H9 (cell line): Measurements from ENCODE around the gene UQCRC2. TPM values are rescaled to one million over a fixed set of nuclear protein-coding genes. Genes with fewer than 3 reads are reported as not detected.
A peak's percentile ranks its signal among the peaks of the same experiment; 100 is the strongest.

ENCODE experiments used
- DNase-seq: peaks from one replicate; pipeline ENCODE4 v3.0.0-alpha.2; 2017
- H2AFZ ChIP-seq: one replicate; pipeline ENCODE4 v1.6.1; 2013; ENCODE audit warnings: mild to moderate bottlenecking, low read length, control low read depth, moderate library complexity
- H2AK5ac ChIP-seq: 2 replicates; pipeline ENCODE4 v1.6.1; 2013; ENCODE audit warnings: low read length, control low read depth, mixed read lengths; ENCODE audit not compliant: insufficient read length
- H2BK120ac ChIP-seq: one replicate; pipeline ENCODE4 v1.6.1; 2013; ENCODE audit warnings: low read depth, mild to moderate bottlenecking, low read length, control low read depth, inconsistent platforms; ENCODE audit not compliant: poor library complexity, severe bottlenecking
- H2BK12ac ChIP-seq: 2 replicates; pipeline ENCODE4 v1.6.1; 2013; ENCODE audit warnings: low read length, control low read depth, mixed read lengths, low read depth; ENCODE audit not compliant: insufficient read length
- H2BK15ac ChIP-seq: 2 replicates; pipeline ENCODE4 v1.6.1; 2013; ENCODE audit warnings: low read depth, low read length, control low read depth
- H2BK20ac ChIP-seq: one replicate; pipeline ENCODE4 v1.6.1; 2013; ENCODE audit warnings: low read depth, mild to moderate bottlenecking, low read length, control low read depth, inconsistent platforms; ENCODE audit not compliant: poor library complexity, severe bottlenecking
- H2BK5ac ChIP-seq: 2 replicates; pipeline ENCODE4 v1.6.1; 2013; ENCODE audit warnings: low read length, control low read depth, mixed read lengths; ENCODE audit not compliant: insufficient read length
- H3K14ac ChIP-seq: 2 replicates; pipeline ENCODE4 v1.6.1; 2013; ENCODE audit warnings: low read length, control low read depth; ENCODE audit not compliant: insufficient read depth
- H3K18ac ChIP-seq: 2 replicates; pipeline ENCODE4 v1.6.1; 2013; ENCODE audit warnings: low read depth, mild to moderate bottlenecking, mixed read lengths, low read length, control low read depth; ENCODE audit not compliant: insufficient read length
- H3K23ac ChIP-seq: 2 replicates; pipeline ENCODE4 v1.6.1; 2013; ENCODE audit warnings: low read length, control low read depth, mixed read lengths, low read depth; ENCODE audit not compliant: insufficient read length
- H3K23me2 ChIP-seq: 2 replicates; pipeline ENCODE4 v1.6.1; 2013; ENCODE audit warnings: low read depth, mild to moderate bottlenecking, mixed read lengths, low read length, control low read depth; ENCODE audit not compliant: insufficient read length, poor library complexity, severe bottlenecking
- H3K27ac ChIP-seq: 2 replicates; pipeline ENCODE4 v1.5.1; 2013; ENCODE audit warnings: low read length, control low read depth, mixed read lengths, low read depth; ENCODE audit not compliant: insufficient read length
- H3K27me3 ChIP-seq: 2 replicates; pipeline ENCODE4 v1.6.1; 2013; ENCODE audit warnings: low read length, control low read depth, inconsistent platforms; ENCODE audit not compliant: insufficient read depth
- H3K4ac ChIP-seq: 2 replicates; pipeline ENCODE4 v1.6.1; 2013; ENCODE audit warnings: low read depth, mild to moderate bottlenecking, control low read depth, inconsistent platforms, low read length, moderate library complexity
- H3K4me1 ChIP-seq: 2 replicates; pipeline ENCODE4 v1.6.1; 2013; ENCODE audit warnings: low read length, control low read depth, inconsistent platforms; ENCODE audit not compliant: insufficient read depth
- H3K4me2 ChIP-seq: 2 replicates; pipeline ENCODE4 v1.6.1; 2013; ENCODE audit warnings: low read length, control low read depth, mixed read lengths; ENCODE audit not compliant: insufficient read length, insufficient read depth
- H3K56ac ChIP-seq: 2 replicates; pipeline ENCODE4 v1.6.1; 2013; ENCODE audit warnings: low read depth, mild to moderate bottlenecking, mixed read lengths, low read length, control low read depth; ENCODE audit not compliant: insufficient read length
- H3K79me1 ChIP-seq: 2 replicates; pipeline ENCODE4 v1.6.1; 2013; ENCODE audit warnings: low read depth, mild to moderate bottlenecking, moderate library complexity, low read length, control low read depth, inconsistent platforms; ENCODE audit not compliant: insufficient read depth, poor library complexity, severe bottlenecking
- H3K79me2 ChIP-seq: 2 replicates; pipeline ENCODE4 v1.6.1; 2013; ENCODE audit warnings: low read length, control low read depth, inconsistent platforms; ENCODE audit not compliant: insufficient read depth
- H3K9ac ChIP-seq: 2 replicates; pipeline ENCODE4 v1.6.1; 2013; ENCODE audit warnings: low read length, control low read depth, mixed read lengths; ENCODE audit not compliant: insufficient read length; ENCODE audit errors: extremely low read depth
- H3K9me3 ChIP-seq: one replicate; pipeline ENCODE4 v1.6.1; 2013; ENCODE audit warnings: low read depth, low read length, inconsistent platforms; ENCODE audit not compliant: control insufficient read depth
- H3T11ph ChIP-seq: one replicate; pipeline ENCODE4 v1.6.1; 2013; ENCODE audit warnings: mild to moderate bottlenecking, low read length, control low read depth, inconsistent platforms
- H4K20me1 ChIP-seq: one replicate; pipeline ENCODE4 v1.6.1; 2013; ENCODE audit not compliant: control insufficient read depth, insufficient read length, insufficient read depth
- H4K5ac ChIP-seq: 2 replicates; pipeline ENCODE4 v1.6.1; 2013; ENCODE audit warnings: low read depth, mild to moderate bottlenecking, mixed read lengths, low read length, control low read depth; ENCODE audit not compliant: insufficient read length
- H4K8ac ChIP-seq: replicated peaks from 2 replicates; pipeline ENCODE4 v1.6.1; 2013; ENCODE audit warnings: low read length, control low read depth, mixed read lengths, low read depth; ENCODE audit not compliant: insufficient read length
- H4K91ac ChIP-seq: 2 replicates; pipeline ENCODE4 v1.6.1; 2013; ENCODE audit warnings: low read depth, mild to moderate bottlenecking, moderate library complexity, mixed read lengths, low read length, control low read depth; ENCODE audit not compliant: insufficient read length
- H3K27ac Mint-ChIP-seq, 3 experiments: 2 replicates in 2 of 3; 3 replicates in 1 of 3; pipeline ENCODE4 v1.8.0; 2020 to 2021; ENCODE audit warnings: mixed read lengths in 3 of 3, mild to moderate bottlenecking in 1 of 3, moderate library complexity in 1 of 3
- H3K27me3 Mint-ChIP-seq: 2 replicates; pipeline ENCODE4 v1.8.0; 2021; ENCODE audit warnings: low read depth, mild to moderate bottlenecking, moderate library complexity, mixed read lengths
- H3K36me3 Mint-ChIP-seq, 3 experiments: 2 replicates in 2 of 3; 3 replicates in 1 of 3; pipeline ENCODE4 v1.8.0; 2020 to 2021; ENCODE audit warnings: low read depth in 3 of 3, mixed read lengths in 3 of 3; ENCODE audit not compliant: insufficient read depth in 1 of 3
- H3K4me1 Mint-ChIP-seq, 2 experiments: 2 replicates each; pipeline ENCODE4 v1.8.0; 2020; ENCODE audit warnings: mixed read lengths in 2 of 2
- H3K4me3 Mint-ChIP-seq, 2 experiments: 2 replicates in 1 of 2; 3 replicates in 1 of 2; pipeline ENCODE4 v1.8.0; 2020 to 2021; ENCODE audit warnings: mild to moderate bottlenecking in 2 of 2, mixed read lengths in 2 of 2, moderate library complexity in 1 of 2
- H3K9me3 Mint-ChIP-seq, 2 experiments: 2 replicates in 1 of 2; 3 replicates in 1 of 2; pipeline ENCODE4 v1.8.0; 2020; ENCODE audit warnings: mild to moderate bottlenecking in 2 of 2, mixed read lengths in 2 of 2, moderate library complexity in 1 of 2
- CTCF ChIP-seq: fragments of 200-600 bp; sonication (generic); conservative IDR thresholded peaks from 3 replicates; pipeline ENCODE4 v1.8.0; 2021; ENCODE audit warnings: antibody characterized with exemption, mild to moderate bottlenecking
- WGBS: extraction: QIAGEN DNeasy Blood & Tissue Kit; methylation state at CpG from one replicate; pipeline ENCODE4 v1.1.7; 2013; ENCODE audit warnings: missing lambda C conversion rate, low lambda C conversion rate, mixed read lengths; ENCODE audit not compliant: insufficient read length; ENCODE audit errors: extremely low coverage; 5-methylcytosine and 5-hydroxymethylcytosine counted together
- total RNA-seq: library from RNA; stranded (reverse); gene quantifications from 2 replicates; pipeline ENCODE4 v1.2.1, GENCODE V29; 2021

The UQCRC2 gene
- total RNA-seq, 1 experiment from 2014 or later = 228 TPM

GRCh38 chr16:21996923-21997696 lies 43.9 kb downstream of the UQCRC2 start:
- H3K9me3 Mint-ChIP-seq = no peaks in the 10 kb centered on the region
- Histone ChIP-seq H3K4me1 (no peaks in the 10 kb centered on the region), H3K56ac (no peak overlapping the region), H3K23me2 (peaks cover 3% of the 10 kb centered on the region), H4K8ac (no peak overlapping the region), H4K91ac (no peak overlapping the region), H3K4me2 (no peak overlapping the region), H2BK120ac (no peak overlapping the region), H3K4ac (no peak overlapping the region), H3K9me3 (no peaks in the 10 kb centered on the region), H3K14ac (no peak overlapping the region), H3K27me3 (no peaks in the 10 kb centered on the region), H4K5ac (no peak overlapping the region), H4K20me1 (no peaks in the 10 kb centered on the region), H2BK15ac (no peak overlapping the region), H2AFZ (no peak overlapping the region), H3T11ph (no peak overlapping the region), H2AK5ac (no peak overlapping the region), H3K79me2 (no peaks in the 10 kb centered on the region), H3K9ac (no peak overlapping the region), H3K79me1 (no peaks in the 10 kb centered on the region), H2BK20ac (no peak overlapping the region), H3K27ac (no peak overlapping the region), H3K18ac (no peak overlapping the region), H2BK12ac (no peak overlapping the region), H3K23ac (no peak overlapping the region), H2BK5ac (no peak overlapping the region)
- peaks cover 4 to 8% of the 10 kb centered on the region in 2 experiments for H3K4me1 Mint-ChIP-seq
- no peak for DNase-seq
- TF ChIP-seq CTCF = no peak
- WGBS = no CpG with 5 or more reads among the region's 9 CpGs
- H3K27ac Mint-ChIP-seq = peak overlapping the region in 1 of 3 experiments; percentile 37; a peak in 1 of 7 replicates
- peak overlapping the region in 1 of 2 experiments; percentile 21; a peak in 1 of 5 replicates for H3K4me3 Mint-ChIP-seq
- no peaks in the 10 kb centered on the region for H3K36me3 Mint-ChIP-seq
- peaks cover 2% of the 10 kb centered on the region; the same call in 1 of the 2 replicates for H3K27me3 Mint-ChIP-seq
